Fibroblast of lung (primary cell): ENCODE measurements around the gene TUBB2A. TPM values are rescaled to one million over a fixed set of nuclear protein-coding genes. Genes with fewer than 3 reads are reported as not detected.

ENCODE experiments used
- DNase-seq, 2 donors: peaks; one replicate each; pipeline versions ENCODE4 v3.0.0 to v3.0.0-alpha.2; 2010; ENCODE audit warnings: low read depth in 2 of 2
- H2AFZ ChIP-seq: 2 replicates; pipeline ENCODE4 v1.5.1; 2012; ENCODE audit warnings: low read length, control low read depth, inconsistent platforms
- H3K27ac ChIP-seq: 2 replicates; pipeline ENCODE4 v1.5.1; 2011; ENCODE audit warnings: low read length, control low read depth; ENCODE audit not compliant: insufficient read depth
- H3K27me3 ChIP-seq: 2 replicates; pipeline ENCODE4 v1.5.1; 2011; ENCODE audit warnings: mild to moderate bottlenecking, low read length; ENCODE audit not compliant: control insufficient read depth, insufficient read depth
- H3K36me3 ChIP-seq: 2 replicates; pipeline ENCODE4 v1.5.1; 2011; ENCODE audit warnings: low read length; ENCODE audit not compliant: control insufficient read depth, insufficient read depth
- H3K4me1 ChIP-seq: 2 replicates; pipeline ENCODE4 v1.5.1; 2011; ENCODE audit warnings: low read length; ENCODE audit not compliant: control insufficient read depth, insufficient read depth; ENCODE audit errors: extremely low read depth
- H3K4me2 ChIP-seq: 2 replicates; pipeline ENCODE4 v1.5.1; 2011; ENCODE audit warnings: low read length, control low read depth; ENCODE audit not compliant: insufficient read depth; ENCODE audit errors: extremely low read depth
- H3K4me3 ChIP-seq, 4 experiments: fragments of 200-600 bp in 1 of 4; sonication (generic) in 1 of 4; replicated peaks in 1 of 4; 2 replicates each; pipeline ENCODE4 v1.5.1; 2011 to 2016; ENCODE audit warnings: low read length in 4 of 4, low read depth in 3 of 4, mild to moderate bottlenecking in 3 of 4, control low read depth in 2 of 4, inconsistent platforms in 1 of 4, mixed read lengths in 1 of 4; ENCODE audit not compliant: insufficient read depth in 1 of 4; ENCODE audit errors: control extremely low read depth in 1 of 4
- H3K79me2 ChIP-seq: 2 replicates; pipeline ENCODE4 v1.5.1; 2012; ENCODE audit warnings: mild to moderate bottlenecking, low read length, inconsistent platforms; ENCODE audit not compliant: control insufficient read depth, insufficient read depth
- H3K9ac ChIP-seq: 2 replicates; pipeline ENCODE4 v1.5.1; 2011; ENCODE audit warnings: mild to moderate bottlenecking, low read length, control low read depth; ENCODE audit not compliant: insufficient read depth
- H3K9me3 ChIP-seq: 2 replicates; pipeline ENCODE4 v1.5.1; 2012; ENCODE audit warnings: low read depth, low read length; ENCODE audit not compliant: control insufficient read depth, insufficient read depth
- H4K20me1 ChIP-seq: 2 replicates; pipeline ENCODE4 v1.5.1; 2011; ENCODE audit warnings: low read length; ENCODE audit not compliant: control insufficient read depth, insufficient read depth; ENCODE audit errors: extremely low read depth
- CTCF ChIP-seq, 2 donors: IDR thresholded peaks in 1 of 2; conservative IDR thresholded peaks in 1 of 2; 1 replicate in 1 of 2; 2 replicates in 1 of 2; pipeline ENCODE4 v1.5.1; 2011 to 2012; ENCODE audit warnings: low read length in 2 of 2, control low read depth in 1 of 2, inconsistent platforms in 1 of 2, low read depth in 1 of 2, mild to moderate bottlenecking in 1 of 2
- EZH2 ChIP-seq: IDR thresholded peaks from 2 replicates; pipeline ENCODE4 v1.5.1; 2012; ENCODE audit warnings: low read length, control low read depth, mild to moderate bottlenecking; ENCODE audit errors: missing control alignments
- polyA plus RNA-seq, 2 donors: library from polyadenylated mRNA; depleted of rRNA in 1 of 2; stranded (reverse) in 1 of 2; unstranded in 1 of 2; fragments of >200 nt; gene quantifications; 2 replicates each; pipeline ENCODE4 v1.2.1, GENCODE V29; 2011 to 2012; ENCODE audit warnings: missing spikeins in 1 of 2
- total RNA-seq: library from RNA; depleted of rRNA; stranded (reverse); fragments of >200 nt; gene quantifications from 2 replicates; pipeline ENCODE4 v1.2.1, GENCODE V29; 2014

Gene TUBB2A
- total and polyA plus RNA-seq, 2 donors (not counting 1 experiment from before 2014, with no cell fraction given), result 54.3 to 133 TPM

GRCh38 chr6:3152689-3153088 is 4.7 kb downstream of the TUBB2A start:
- Histone ChIP-seq H3K9me3 (no peaks in the 10 kb centered on the region), H3K79me2 (peaks cover 5% of the 10 kb centered on the region), H4K20me1 (no peaks in the 10 kb centered on the region), H3K27ac (no peak overlapping the region), H3K9ac (no peak overlapping the region), H3K27me3 (no peaks in the 10 kb centered on the region), H2AFZ (no peak overlapping the region), H3K36me3 (peaks cover 1% of the 10 kb centered on the region), H3K4me2 (no peak overlapping the region), H3K4me3 (no peak overlapping the region), H3K4me1 (no peaks in the 10 kb centered on the region)
- DNase-seq, result no peak
- no peak for TF ChIP-seq CTCF (conservative IDR thresholded peaks at IDR 0.05 in 1 of 2, IDR thresholded peaks at IDR 0.05 in 1 of 2; ENCODE audit: low read depth in 1 of 2, low read length in 2 of 2)
- TF ChIP-seq EZH2, result no peak

- Histone ChIP-seq H3K27me3 (no peaks in the 10 kb centered on the region), H3K4me1 (no peaks in the 10 kb centered on the region), H3K9me3 (no peaks in the 10 kb centered on the region), H3K9ac (no peak overlapping the region), H3K36me3 (peaks cover 1% of the 10 kb centered on the region), H3K4me2 (no peak overlapping the region), H3K79me2 (peaks cover 2% of the 10 kb centered on the region), H3K4me3 (no peak overlapping the region), H2AFZ (no peak overlapping the region), H3K27ac (no peak overlapping the region), H4K20me1 (no peaks in the 10 kb centered on the region)
- DNase-seq, result no peak
- TF ChIP-seq CTCF (conservative IDR thresholded peaks at IDR 0.05 in 1 of 2, IDR thresholded peaks at IDR 0.05 in 1 of 2; ENCODE audit: low read depth in 1 of 2, low read length in 2 of 2), result no peak
- TF ChIP-seq EZH2, result no peak
Observed at GRCh38 chr6:3151691-3152090, 5.7 kb downstream of the TUBB2A start.

- Histone ChIP-seq H3K9ac (no peak overlapping the region), H3K4me3 (no peak overlapping the region), H3K79me2 (no peaks in the 10 kb centered on the region), H4K20me1 (no peaks in the 10 kb centered on the region), H3K27ac (no peak overlapping the region), H3K36me3 (no peaks in the 10 kb centered on the region), H3K9me3 (no peaks in the 10 kb centered on the region), H3K4me2 (no peak overlapping the region), H3K27me3 (no peaks in the 10 kb centered on the region), H2AFZ (no peak overlapping the region), H3K4me1 (no peaks in the 10 kb centered on the region)
- TF ChIP-seq EZH2, result no peak
- no peak for TF ChIP-seq CTCF (conservative IDR thresholded peaks at IDR 0.05 in 1 of 2, IDR thresholded peaks at IDR 0.05 in 1 of 2; ENCODE audit: low read depth in 1 of 2, low read length in 2 of 2)
- no peak for DNase-seq
Observed at GRCh38 chr6:3147914-3148757, 9.2 kb downstream of the TUBB2A start.
